Mesenchymal stem cell (in vitro differentiated cells and primary cell): ENCODE results near the gene MVP.

ENCODE experiments used
- DNase-seq: peaks from one replicate; pipeline ENCODE4 v3.0.0-alpha.2; 2013
- H2AFZ ChIP-seq: one replicate; pipeline ENCODE4 v1.6.1; 2013; ENCODE audit warnings: low read depth, mild to moderate bottlenecking, control low read depth, inconsistent platforms, low read length, moderate library complexity
- H2AK5ac ChIP-seq: 2 replicates; pipeline ENCODE4 v1.6.1; 2013; ENCODE audit warnings: low read length, moderate library complexity, mild to moderate bottlenecking, inconsistent platforms; ENCODE audit not compliant: severe bottlenecking
- H2BK120ac ChIP-seq: one replicate; pipeline ENCODE4 v1.6.1; 2013; ENCODE audit warnings: low read depth, mild to moderate bottlenecking, inconsistent platforms, low read length, moderate library complexity
- H2BK12ac ChIP-seq, 2 experiments: one replicate each; pipeline ENCODE4 v1.6.1; 2013; ENCODE audit warnings: inconsistent platforms in 2 of 2, low read length in 2 of 2, mild to moderate bottlenecking in 2 of 2, moderate library complexity in 2 of 2, control low read depth in 1 of 2
- H2BK15ac ChIP-seq: one replicate; pipeline ENCODE4 v1.6.1; 2013; ENCODE audit warnings: mild to moderate bottlenecking, low read depth, inconsistent platforms; ENCODE audit not compliant: poor library complexity, severe bottlenecking
- H2BK5ac ChIP-seq: 2 replicates; pipeline ENCODE4 v1.6.1; 2013; ENCODE audit warnings: low read depth, mild to moderate bottlenecking, low read length, control low read depth, inconsistent platforms; ENCODE audit not compliant: poor library complexity, severe bottlenecking
- H3K14ac ChIP-seq, 2 experiments: one replicate each; pipeline ENCODE4 v1.6.1; 2013; ENCODE audit warnings: inconsistent platforms in 2 of 2, low read length in 2 of 2, control low read depth in 1 of 2, mild to moderate bottlenecking in 1 of 2, moderate library complexity in 1 of 2
- H3K18ac ChIP-seq, 2 experiments: one replicate each; pipeline ENCODE4 v1.6.1; 2013; ENCODE audit warnings: inconsistent platforms in 2 of 2, low read length in 2 of 2, control low read depth in 1 of 2, low read depth in 1 of 2, mild to moderate bottlenecking in 1 of 2
- H3K23ac ChIP-seq, 2 experiments: one replicate each; pipeline ENCODE4 v1.6.1; 2013; ENCODE audit warnings: inconsistent platforms in 2 of 2, low read length in 2 of 2, mild to moderate bottlenecking in 2 of 2, moderate library complexity in 2 of 2, control low read depth in 1 of 2
- H3K27ac ChIP-seq: 2 replicates; pipeline ENCODE4 v1.5.1; 2013; ENCODE audit warnings: mild to moderate bottlenecking, moderate library complexity, low read length, control low read depth, inconsistent platforms; ENCODE audit not compliant: poor library complexity, severe bottlenecking
- H3K27me3 ChIP-seq, 2 experiments: 2 replicates each; pipeline versions ENCODE4 v1.6.1 to v1.7.0; 2013; ENCODE audit warnings: low read length in 2 of 2, mild to moderate bottlenecking in 2 of 2, moderate library complexity in 2 of 2, control low read depth in 1 of 2, inconsistent platforms in 1 of 2; ENCODE audit not compliant: control insufficient read depth in 1 of 2, insufficient read depth in 1 of 2
- H3K36me3 ChIP-seq, 2 experiments: 2 replicates each; pipeline versions ENCODE4 v1.6.1 to v1.7.0; 2013; ENCODE audit warnings: low read length in 2 of 2, control low read depth in 1 of 2, inconsistent platforms in 1 of 2, low read depth in 1 of 2, mild to moderate bottlenecking in 1 of 2; ENCODE audit not compliant: insufficient read depth in 2 of 2, control insufficient read depth in 1 of 2
- H3K4ac ChIP-seq, 2 experiments: one replicate each; pipeline ENCODE4 v1.6.1; 2013; ENCODE audit warnings: inconsistent platforms in 2 of 2, low read length in 2 of 2, mild to moderate bottlenecking in 2 of 2, moderate library complexity in 2 of 2, control low read depth in 1 of 2, low read depth in 1 of 2
- H3K4me1 ChIP-seq: 2 replicates; pipeline ENCODE4 v1.6.1; 2013; ENCODE audit warnings: low read depth, low read length, control low read depth; ENCODE audit not compliant: control insufficient read depth, insufficient read depth
- H3K4me2 ChIP-seq: 2 replicates; pipeline ENCODE4 v1.6.1; 2013; ENCODE audit warnings: low read length, mild to moderate bottlenecking, inconsistent platforms; ENCODE audit not compliant: poor library complexity, severe bottlenecking
- H3K4me3 ChIP-seq, 2 experiments: 2 replicates each; pipeline versions ENCODE4 v1.5.1 to v1.7.0; 2013; ENCODE audit warnings: low read length in 2 of 2, mild to moderate bottlenecking in 2 of 2, control low read depth in 1 of 2, low read depth in 1 of 2; ENCODE audit not compliant: insufficient read depth in 1 of 2
- H3K79me1 ChIP-seq: replicated peaks from 2 replicates; pipeline ENCODE4 v1.6.1; 2013; ENCODE audit warnings: mild to moderate bottlenecking, control low read depth, low read length, inconsistent platforms; ENCODE audit not compliant: poor library complexity, severe bottlenecking
- H3K9ac ChIP-seq: 2 replicates; pipeline ENCODE4 v1.7.0; 2013; ENCODE audit warnings: mild to moderate bottlenecking, low read length, moderate library complexity
- H3K9me3 ChIP-seq: 2 replicates; pipeline ENCODE4 v1.7.0; 2013; ENCODE audit warnings: mild to moderate bottlenecking, low read length; ENCODE audit not compliant: control insufficient read depth
- H4K8ac ChIP-seq: one replicate; pipeline ENCODE4 v1.6.1; 2013; ENCODE audit warnings: inconsistent platforms, mild to moderate bottlenecking, low read length, moderate library complexity
- H4K91ac ChIP-seq: one replicate; pipeline ENCODE4 v1.6.1; 2013; ENCODE audit warnings: mild to moderate bottlenecking, low read length, inconsistent platforms
- WGBS: methylation state at CpG from one replicate; pipeline ENCODE4 v1.1.7; 2013; ENCODE audit warnings: mixed read lengths; 5-methylcytosine and 5-hydroxymethylcytosine counted together

The MVP gene

DNA sequence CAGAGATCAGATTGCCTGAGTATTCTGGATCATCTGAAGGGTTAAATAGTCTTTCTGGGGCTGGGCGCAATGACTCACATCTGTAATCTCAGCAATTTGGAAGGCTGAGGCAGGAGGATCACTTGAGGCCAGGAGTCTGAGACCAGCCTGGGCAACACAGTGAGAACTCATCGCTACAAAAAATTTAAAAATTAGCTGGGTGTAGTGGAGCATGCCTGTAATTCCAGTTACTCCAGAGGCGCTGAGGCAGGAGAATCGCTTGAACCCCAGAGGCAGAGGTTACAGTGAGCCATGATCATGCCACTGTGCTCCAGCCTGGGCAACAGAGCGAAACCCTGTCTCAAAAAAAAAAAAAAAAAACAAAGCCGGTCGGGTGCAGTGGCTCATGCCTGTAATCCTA is 15.7 kb downstream of the MVP start:
- DNase-seq = no peak
- H3K14ac ChIP-seq = no peak overlapping the region
- H3K4me3 ChIP-seq = no peak overlapping the region
- H3K27me3 ChIP-seq = no peaks in the 10 kb centered on the region
- no peak overlapping the region for H2BK12ac ChIP-seq
- no peak overlapping the region for H4K8ac ChIP-seq
- no peak overlapping the region for H2BK15ac ChIP-seq
- H2BK5ac ChIP-seq = no peak overlapping the region
- H3K4me1 ChIP-seq = peaks cover 2% of the 10 kb centered on the region
- 91% methylated on average over 7 of the region's 7 CpGs for WGBS
- no peak overlapping the region for H2AK5ac ChIP-seq
- H2BK120ac ChIP-seq = no peak overlapping the region
- H2AFZ ChIP-seq = no peak overlapping the region
- H4K91ac ChIP-seq = no peak overlapping the region
- H3K27ac ChIP-seq = no peak overlapping the region
- no peak overlapping the region for H3K18ac ChIP-seq
- no peaks in the 10 kb centered on the region for H3K9me3 ChIP-seq
- H3K36me3 ChIP-seq = peaks cover 82 to 95% of the 10 kb centered on the region in 2 experiments
- no peak overlapping the region for H3K9ac ChIP-seq
- no peak overlapping the region for H3K23ac ChIP-seq
- H3K79me1 ChIP-seq = peaks cover 38% of the 10 kb centered on the region
- H3K4ac ChIP-seq = no peak overlapping the region
- H3K4me2 ChIP-seq = no peak overlapping the region

GRCh38 chr16:29836623-29837022 is 16.4 kb downstream of the MVP start:
- H3K4me2 ChIP-seq = no peak overlapping the region
- H3K27ac ChIP-seq = no peak overlapping the region
- no peak overlapping the region for H2AK5ac ChIP-seq
- H2BK12ac ChIP-seq = no peak overlapping the region
- no peaks in the 10 kb centered on the region for H3K27me3 ChIP-seq
- H3K14ac ChIP-seq = no peak overlapping the region
- no peak for DNase-seq
- peaks cover 2% of the 10 kb centered on the region for H3K4me1 ChIP-seq
- H3K23ac ChIP-seq = no peak overlapping the region
- H3K4me3 ChIP-seq = no peak overlapping the region
- H3K9me3 ChIP-seq = no peaks in the 10 kb centered on the region
- H3K36me3 ChIP-seq = peaks cover 82 to 95% of the 10 kb centered on the region in 2 experiments
- H3K18ac ChIP-seq = no peak overlapping the region
- WGBS = 89% methylated on average over 15 of the region's 15 CpGs
- H4K91ac ChIP-seq = no peak overlapping the region
- no peak overlapping the region for H2BK120ac ChIP-seq
- H3K4ac ChIP-seq = peak overlapping the region in 1 of 2 experiments; percentile 10
- no peak overlapping the region for H2BK15ac ChIP-seq
- H2AFZ ChIP-seq = no peak overlapping the region
- peaks cover 39% of the 10 kb centered on the region for H3K79me1 ChIP-seq
- H2BK5ac ChIP-seq = no peak overlapping the region
- peak overlapping the region; percentile 24 for H4K8ac ChIP-seq
- no peak overlapping the region for H3K9ac ChIP-seq

DNA sequence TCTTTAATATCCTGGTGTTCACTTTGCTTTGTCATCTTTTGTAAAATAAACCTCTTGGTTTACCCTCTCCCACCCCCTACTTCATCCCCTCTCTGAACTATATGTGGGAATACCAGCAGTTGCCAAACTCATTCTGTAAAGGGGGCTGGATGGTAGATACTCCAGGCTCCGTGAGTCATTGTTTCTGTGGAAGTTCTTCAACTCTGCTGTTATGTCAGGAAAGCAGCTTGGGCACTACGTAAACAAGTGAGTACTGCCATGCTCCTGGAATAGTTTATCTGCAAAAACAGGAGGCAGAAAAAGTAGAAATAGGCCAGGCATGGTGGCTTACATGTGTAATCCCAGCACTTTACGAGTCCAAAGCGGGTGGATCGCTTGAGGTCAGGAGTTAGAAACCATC is 17.6 kb downstream of the MVP start:
- Histone ChIP-seq H3K4me2 (no peak overlapping the region), H3K4me3 (no peak overlapping the region), H3K36me3 (peaks cover 86 to 96% of the 10 kb centered on the region in 2 experiments), H3K27me3 (no peaks in the 10 kb centered on the region), H2BK12ac (no peak overlapping the region), H3K4me1 (peaks cover 3% of the 10 kb centered on the region), H3K4ac (no peak overlapping the region), H2BK5ac (peak overlapping the region; percentile 12), H2AFZ (no peak overlapping the region), H2BK15ac (no peak overlapping the region), H3K18ac (no peak overlapping the region), H3K23ac (no peak overlapping the region), H3K79me1 (peaks cover 44% of the 10 kb centered on the region), H3K9ac (no peak overlapping the region), H2AK5ac (no peak overlapping the region), H3K14ac (no peak overlapping the region), H3K27ac (no peak overlapping the region), H4K91ac (no peak overlapping the region), H2BK120ac (no peak overlapping the region), H4K8ac (no peak overlapping the region), H3K9me3 (no peaks in the 10 kb centered on the region)
- peak; percentile 54 for DNase-seq
- whole genome bisulfite sequencing = 78% methylated on average over 5 of the region's 5 CpGs

GRCh38 chr16:29839822-29840221 is 19.6 kb downstream of the MVP start:
- no peak overlapping the region for H2AFZ ChIP-seq

More at GRCh38 chr16:29839822-29840221, 19.6 kb downstream of the MVP start:
- Histone ChIP-seq H3K9ac (no peak overlapping the region), H4K91ac (no peak overlapping the region), H3K4me2 (no peak overlapping the region), H3K36me3 (peaks cover 86 to 94% of the 10 kb centered on the region in 2 experiments), H3K27me3 (no peaks in the 10 kb centered on the region), H2BK15ac (no peak overlapping the region), H3K4me3 (no peak overlapping the region), H2BK12ac (peak overlapping the region in 1 of 2 experiments; percentile 2), H3K4ac (no peak overlapping the region), H4K8ac (no peak overlapping the region), H2AK5ac (no peak overlapping the region), H3K23ac (no peak overlapping the region), H3K27ac (no peak overlapping the region), H3K4me1 (peaks cover 3% of the 10 kb centered on the region), H3K79me1 (peaks cover 38% of the 10 kb centered on the region), H2BK5ac (no peak overlapping the region), H3K9me3 (no peaks in the 10 kb centered on the region), H2BK120ac (no peak overlapping the region), H3K14ac (no peak overlapping the region), H3K18ac (no peak overlapping the region)
- 90% methylated on average over 6 of the region's 6 CpGs for WGBS
- no peak for DNase-seq
